Left renal pelvis (tissue), 4 donors: ENCODE results near the gene FBXO34. TPM values are rescaled to one million over a fixed set of nuclear protein-coding genes. Genes with fewer than 3 reads are reported as not detected.
A peak's percentile ranks its signal among the peaks of the same experiment; 100 is the strongest.
"Not testable (repeated sequence)": the region's sequence is repeated elsewhere in the genome, so short reads cannot be mapped to it uniquely, and the experiment has no call there.

Experiments
- DNase-seq, 4 donors: peaks; one replicate each; pipeline ENCODE4 v3.0.0-alpha.2; 2013; ENCODE audit warnings: low read depth in 4 of 4, low spot score in 3 of 4
- polyA plus RNA-seq, 4 donors: library from polyadenylated mRNA; unstranded; fragments of 120-200 nt; gene quantifications; one replicate each; pipeline ENCODE4 v1.2.1, GENCODE V29; 2013; ENCODE audit not compliant: insufficient read length in 4 of 4

Gene FBXO34
- polyA plus RNA-seq, 4 donors, result 24.9 to 42.0 (median 36.6) TPM

GRCh38 chr14:55306938-55307589 lies 35.8 kb downstream of the FBXO34 start:
- no peak for DNase-seq

DNA sequence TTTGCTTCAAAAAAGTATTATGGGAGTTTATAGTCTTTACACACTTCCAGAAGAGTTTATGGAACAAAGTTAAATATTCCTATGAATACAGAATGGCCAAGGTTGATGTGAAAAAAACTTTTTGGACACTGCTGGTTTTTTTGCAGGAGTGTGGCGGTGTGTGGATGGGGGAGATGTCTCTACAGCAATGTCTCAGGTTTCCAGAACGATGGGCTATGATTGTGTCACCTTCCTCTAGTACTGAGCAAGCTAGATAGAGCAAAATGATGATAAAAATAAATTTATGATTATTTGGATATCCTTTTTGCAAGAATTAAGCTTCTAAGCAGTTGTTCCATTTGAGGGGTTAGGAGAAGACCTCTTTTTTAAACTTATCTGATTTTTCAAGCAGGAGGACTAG lies 37.9 kb downstream of the FBXO34 start:
- no peak for DNase-seq

GRCh38 chr14:55309761-55310365 lies 38.6 kb downstream of the FBXO34 start:
- DNase-seq, result no peak

DNA sequence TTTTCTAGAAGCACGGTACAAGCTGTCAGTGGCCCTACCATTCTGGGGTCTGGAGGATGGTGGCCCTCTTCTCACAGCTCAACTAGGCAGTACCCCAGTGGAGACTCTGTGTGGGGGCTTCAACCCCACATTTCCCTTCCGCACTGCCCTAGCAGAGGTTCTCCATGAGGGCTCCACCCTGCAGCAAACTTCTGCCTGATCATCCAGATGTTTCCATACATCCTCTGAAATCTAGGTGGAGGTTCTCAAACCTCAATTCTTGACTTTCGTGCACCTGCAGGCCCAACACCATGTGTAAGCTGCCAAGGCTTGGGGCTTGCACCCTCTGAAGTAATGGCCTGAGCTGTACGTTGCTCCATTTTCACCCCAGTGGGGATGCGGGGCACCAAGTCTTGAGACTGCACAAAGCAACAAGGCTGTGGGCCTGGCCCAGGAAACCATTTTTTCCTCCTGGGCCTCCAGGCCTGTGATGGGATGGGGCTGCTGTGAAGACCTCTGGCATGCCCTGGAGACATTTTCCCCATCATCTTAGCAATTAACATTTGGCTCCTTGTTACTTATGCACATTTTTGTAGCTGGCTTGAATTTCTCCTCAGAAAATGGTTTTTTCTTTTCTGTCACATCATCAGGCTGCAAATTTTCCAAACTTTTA lies 41.3 kb downstream of the FBXO34 start:
- not testable (repeated sequence) for DNase-seq

- no peak for DNase-seq
Measured at GRCh38 chr14:55313480-55313879, 42.3 kb downstream of the FBXO34 start.

- DNase-seq, result no peak
Measured at GRCh38 chr14:55314449-55314848, 43.2 kb downstream of the FBXO34 start.

DNA sequence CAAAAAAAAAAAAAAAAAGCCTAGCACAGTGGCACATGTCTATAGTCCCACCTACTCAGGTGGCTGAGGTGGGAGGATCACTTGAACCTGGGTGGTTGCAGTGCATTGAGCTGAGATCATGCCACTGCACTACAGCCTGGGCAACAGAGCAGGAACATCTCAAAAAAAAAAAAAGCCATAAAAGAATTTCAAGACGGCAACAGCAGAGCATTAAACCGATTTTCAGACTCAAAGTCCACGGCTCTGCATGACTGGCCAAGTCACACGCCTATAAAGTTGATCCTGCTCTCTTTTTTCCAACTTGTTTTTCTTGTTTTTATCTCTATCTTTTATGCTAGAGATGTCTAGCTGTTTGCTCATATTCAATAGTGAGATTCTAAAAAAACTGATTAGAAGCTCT lies 45.3 kb downstream of the FBXO34 start:
- peak in 1 of 4 donors; percentile 39 for DNase-seq

DNA sequence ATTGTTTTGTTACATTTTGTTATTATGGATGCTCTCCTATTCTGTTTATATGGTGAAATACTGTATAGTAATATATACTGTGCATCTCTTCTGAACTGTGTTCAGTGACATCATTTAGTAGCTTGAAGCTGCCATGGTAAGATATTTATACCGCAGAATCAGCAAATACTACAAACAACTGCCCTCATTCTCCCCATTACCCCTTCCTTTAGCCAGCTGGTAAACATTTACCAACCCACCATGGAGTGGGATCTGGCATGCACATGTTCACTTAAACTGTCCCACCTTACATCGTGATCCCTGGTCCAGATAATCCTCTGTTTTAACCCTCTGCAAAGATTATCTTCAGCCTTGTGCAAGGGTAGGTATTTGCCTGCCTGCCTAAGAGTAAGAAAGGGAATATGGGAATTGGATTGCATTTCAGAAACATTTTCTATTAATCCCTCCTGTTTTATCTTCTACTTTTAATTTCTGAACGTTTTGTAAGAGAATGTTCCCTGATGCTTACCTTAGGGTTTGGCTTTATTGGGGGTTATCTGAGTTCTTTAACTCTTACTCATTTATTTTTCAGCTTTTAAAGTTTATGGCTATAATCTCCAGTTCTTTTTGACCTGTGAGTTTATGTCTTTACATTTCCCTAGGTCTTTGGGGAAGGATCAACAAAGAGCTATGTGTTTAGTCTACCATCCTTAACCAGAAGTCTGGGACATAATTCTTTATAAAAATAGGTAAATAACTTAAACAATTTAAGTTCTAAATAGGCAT lies 46.5 kb downstream of the FBXO34 start:
- no peak for DNase-seq

- no peak for DNase-seq
Measured at GRCh38 chr14:55318694-55319093, 47.5 kb downstream of the FBXO34 start.

DNA sequence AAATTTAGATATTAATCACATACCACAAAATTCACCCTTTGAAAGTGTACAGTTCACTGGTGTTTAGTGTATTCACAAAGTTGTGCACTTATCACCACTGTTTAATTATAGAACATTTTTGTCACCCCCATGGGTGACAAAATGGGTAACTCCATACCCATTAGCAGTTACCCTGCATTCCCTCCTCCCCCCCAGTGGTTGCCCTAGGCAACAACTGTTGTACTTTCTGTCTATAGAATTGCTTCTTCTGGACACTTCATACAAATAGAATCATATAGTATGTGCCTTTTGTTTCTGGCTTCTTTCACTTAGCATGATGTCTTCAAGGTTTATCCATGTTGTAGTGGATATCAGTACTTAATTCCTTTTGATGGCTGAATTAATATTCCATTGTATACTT lies 52.7 kb downstream of the FBXO34 start:
- DNase-seq, result no peak

DNA sequence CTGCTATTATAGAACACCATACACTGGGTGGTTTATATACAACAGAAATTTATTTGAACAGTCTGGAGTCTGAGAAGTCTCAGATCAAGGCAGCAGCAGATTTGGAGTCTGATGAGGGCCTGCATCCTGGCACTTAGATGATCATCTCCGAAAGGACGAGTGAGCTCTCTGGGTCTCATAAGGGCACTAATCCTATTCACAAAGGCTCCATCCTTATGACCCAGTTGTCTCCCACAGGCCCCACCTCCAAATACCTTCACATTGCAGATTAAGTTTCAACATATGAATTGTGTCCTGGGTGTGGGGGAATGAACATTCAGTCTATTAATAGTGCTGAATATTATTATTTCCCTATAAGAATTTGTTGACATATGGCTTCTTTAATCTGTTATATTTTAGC lies 53.6 kb downstream of the FBXO34 start:
- DNase-seq, result no peak

- no peak for DNase-seq
Measured at GRCh38 chr14:55327179-55327578, 56.0 kb downstream of the FBXO34 start.

DNA sequence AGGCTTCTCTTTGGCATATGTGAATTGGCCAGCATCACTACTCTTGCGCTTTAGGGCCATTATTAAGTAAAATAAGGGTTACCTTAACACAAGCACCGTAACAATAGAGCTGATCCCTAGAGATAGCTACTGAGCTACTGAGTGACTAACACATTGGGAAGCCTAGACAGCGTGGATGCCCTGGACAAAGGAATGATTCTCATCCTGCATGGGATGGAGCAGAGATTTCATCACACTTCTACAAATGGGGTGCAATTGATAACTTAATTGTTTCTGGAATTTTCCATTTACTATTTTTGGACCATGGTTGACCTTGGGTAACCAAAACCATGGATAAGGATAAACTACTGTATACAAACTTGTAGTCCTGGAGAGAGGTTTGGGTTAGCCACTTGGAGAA lies 57.1 kb downstream of the FBXO34 start:
- DNase-seq, result no peak

GRCh38 chr14:55329999-55330710 lies 58.9 kb downstream of the FBXO34 start:
- DNase-seq, result no peak

- no peak for DNase-seq
Measured at GRCh38 chr14:55332654-55333570, 61.7 kb downstream of the FBXO34 start.

- no peak for DNase-seq
Measured at GRCh38 chr14:55333711-55334485, 62.7 kb downstream of the FBXO34 start.

- DNase-seq, result peak in 1 of 4 donors; percentile 46
Measured at GRCh38 chr14:55336162-55336561, 64.9 kb downstream of the FBXO34 start.

DNA sequence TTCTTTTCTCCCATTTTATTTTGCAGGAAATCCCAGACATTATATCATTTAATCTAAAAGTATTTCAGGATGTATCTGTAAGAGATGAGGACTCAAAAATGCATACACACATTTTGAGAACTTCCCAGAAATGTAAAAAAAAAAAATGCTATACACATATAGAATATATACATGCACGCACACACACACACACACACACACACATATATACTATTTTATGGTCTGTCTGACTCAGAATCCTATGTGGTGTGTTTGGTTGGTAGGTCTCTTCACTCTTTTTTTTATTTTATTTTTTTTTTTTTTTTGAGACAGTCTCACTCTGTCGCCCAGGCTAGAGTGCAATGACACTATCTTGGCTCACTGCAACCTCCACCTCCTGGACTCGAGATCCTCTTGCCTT lies 65.5 kb downstream of the FBXO34 start:
- DNase-seq, result no peak

GRCh38 chr14:55339770-55340169 lies 68.5 kb downstream of the FBXO34 start:
- no peak for DNase-seq
